H1 (cell line): ENCODE measurements around the gene CHRDL2. TPM values are rescaled to one million over a fixed set of nuclear protein-coding genes. Genes with fewer than 3 reads are reported as not detected.

ENCODE experiments used
- ASH2L ChIP-seq: fragments of 200-600, 300-600 bp; sonication (generic); IDR thresholded peaks from one replicate; pipeline ENCODE4 v1.7.1; 2017; ENCODE audit warnings: low read length
- KDM1A ChIP-seq: fragments of 200-600, 300-600 bp; sonication (generic); IDR thresholded peaks from 2 replicates; pipeline ENCODE4 v1.7.1; 2016; ENCODE audit warnings: mild to moderate bottlenecking, low read length, borderline replicate concordance
- MAFK ChIP-seq: IDR thresholded peaks from 2 replicates; pipeline ENCODE4 v1.6.1; 2012; ENCODE audit warnings: low read depth, mild to moderate bottlenecking, improper control_type of control experiment, low read length
- POLR2A ChIP-seq, 2 experiments: IDR thresholded peaks; 1 replicate in 1 of 2; 2 replicates in 1 of 2; pipeline ENCODE4 v1.6.1; 2011; ENCODE audit warnings: low read depth in 2 of 2, low read length in 2 of 2, mild to moderate bottlenecking in 2 of 2; ENCODE audit errors: control extremely low read depth in 1 of 2
- SP2 ChIP-seq: IDR thresholded peaks from 2 replicates; pipeline ENCODE4 v1.6.1; 2012; ENCODE audit warnings: mild to moderate bottlenecking, low read length, inconsistent platforms
- SUZ12 ChIP-seq: fragments of 200-600 bp; sonication (generic); IDR thresholded peaks from 2 replicates; pipeline ENCODE4 v1.6.1; 2012; ENCODE audit warnings: mild to moderate bottlenecking, inconsistent platforms, low read length, moderate library complexity, mixed read lengths
- TAF7 ChIP-seq: optimal IDR thresholded peaks from 2 replicates; pipeline ENCODE3; 2011; ENCODE audit warnings: low read depth, mild to moderate bottlenecking, inconsistent platforms, low read length, moderate library complexity, borderline replicate concordance
- polyA plus RNA-seq, 7 experiments: library from polyadenylated mRNA; depleted of rRNA in 3 of 7; stranded (reverse) in 5 of 7; unstranded in 2 of 7; fragments of >200 nt in 5 of 7; fragments of 200-250 nt in 2 of 7; gene quantifications; 1 replicate in 5 of 7; 2 replicates in 1 of 7; 4 replicates in 1 of 7; pipeline versions ENCODE4 v1.2.1 to v1.2.3, GENCODE V29; 2011 to 2013; ENCODE audit warnings: missing spikeins in 2 of 7, mixed read lengths in 2 of 7
- total RNA-seq: library from RNA; stranded (reverse); fragmentation: NEBNext Ultra II Directional; extraction: Animal tissue kit (Norgen Biotek cat#: 25700); gene quantifications from 2 replicates; pipeline ENCODE4 v1.2.1, GENCODE V29; 2021
- TF ChIP-seq, protein P1 (sequence below): fragments of 300-600 bp; sonication (generic); IDR thresholded peaks from 2 replicates; pipeline ENCODE4 v1.7.1; 2012; ENCODE audit warnings: low read length, moderate library complexity, mild to moderate bottlenecking, inconsistent platforms; ENCODE audit not compliant: insufficient replicate concordance
- TF ChIP-seq, protein P2 (sequence below): IDR thresholded peaks from 2 replicates; pipeline ENCODE4 v1.6.1; 2011; ENCODE audit warnings: low read depth, mild to moderate bottlenecking, low read length; ENCODE audit not compliant: insufficient read depth

Gene CHRDL2
- total and polyA plus RNA-seq, 2 of the 8 experiments (the other 6 are each of a cell fraction or from before 2014, with no cell fraction given): 0.26 to 0.48 TPM

DNA sequence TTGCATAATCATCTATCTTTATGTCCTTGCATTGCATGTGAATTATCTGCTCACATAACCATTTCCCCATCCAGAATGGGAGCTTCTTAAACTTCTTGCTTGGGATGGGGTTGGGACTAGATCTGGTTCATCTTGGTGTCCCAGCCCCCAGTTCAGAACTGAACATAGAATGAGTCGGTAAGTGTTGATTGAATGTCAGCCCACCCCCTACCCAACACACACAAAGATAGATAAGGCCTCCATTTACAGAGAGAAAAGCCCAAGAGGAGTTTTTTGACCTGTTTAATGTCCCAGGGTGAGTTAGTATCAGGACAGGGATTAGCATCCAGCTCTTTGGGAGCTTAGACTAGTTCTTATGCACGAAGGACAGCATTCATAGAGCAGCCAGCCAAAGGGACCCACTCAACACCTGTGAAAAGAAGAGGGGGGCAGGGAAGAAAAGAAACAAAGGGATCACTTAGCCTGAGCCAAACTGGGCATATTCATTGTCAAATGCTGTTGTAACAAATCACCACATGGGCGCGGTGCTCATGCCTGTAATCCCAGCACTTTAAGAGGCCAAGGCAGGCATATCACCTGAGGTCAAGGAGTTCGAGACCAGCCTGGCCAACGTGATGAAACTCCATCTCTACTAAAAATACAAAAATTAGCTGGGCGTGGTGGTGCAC is 57.4 kb downstream of the CHRDL2 start (continued):
- TF ChIP-seq, protein P1, sequence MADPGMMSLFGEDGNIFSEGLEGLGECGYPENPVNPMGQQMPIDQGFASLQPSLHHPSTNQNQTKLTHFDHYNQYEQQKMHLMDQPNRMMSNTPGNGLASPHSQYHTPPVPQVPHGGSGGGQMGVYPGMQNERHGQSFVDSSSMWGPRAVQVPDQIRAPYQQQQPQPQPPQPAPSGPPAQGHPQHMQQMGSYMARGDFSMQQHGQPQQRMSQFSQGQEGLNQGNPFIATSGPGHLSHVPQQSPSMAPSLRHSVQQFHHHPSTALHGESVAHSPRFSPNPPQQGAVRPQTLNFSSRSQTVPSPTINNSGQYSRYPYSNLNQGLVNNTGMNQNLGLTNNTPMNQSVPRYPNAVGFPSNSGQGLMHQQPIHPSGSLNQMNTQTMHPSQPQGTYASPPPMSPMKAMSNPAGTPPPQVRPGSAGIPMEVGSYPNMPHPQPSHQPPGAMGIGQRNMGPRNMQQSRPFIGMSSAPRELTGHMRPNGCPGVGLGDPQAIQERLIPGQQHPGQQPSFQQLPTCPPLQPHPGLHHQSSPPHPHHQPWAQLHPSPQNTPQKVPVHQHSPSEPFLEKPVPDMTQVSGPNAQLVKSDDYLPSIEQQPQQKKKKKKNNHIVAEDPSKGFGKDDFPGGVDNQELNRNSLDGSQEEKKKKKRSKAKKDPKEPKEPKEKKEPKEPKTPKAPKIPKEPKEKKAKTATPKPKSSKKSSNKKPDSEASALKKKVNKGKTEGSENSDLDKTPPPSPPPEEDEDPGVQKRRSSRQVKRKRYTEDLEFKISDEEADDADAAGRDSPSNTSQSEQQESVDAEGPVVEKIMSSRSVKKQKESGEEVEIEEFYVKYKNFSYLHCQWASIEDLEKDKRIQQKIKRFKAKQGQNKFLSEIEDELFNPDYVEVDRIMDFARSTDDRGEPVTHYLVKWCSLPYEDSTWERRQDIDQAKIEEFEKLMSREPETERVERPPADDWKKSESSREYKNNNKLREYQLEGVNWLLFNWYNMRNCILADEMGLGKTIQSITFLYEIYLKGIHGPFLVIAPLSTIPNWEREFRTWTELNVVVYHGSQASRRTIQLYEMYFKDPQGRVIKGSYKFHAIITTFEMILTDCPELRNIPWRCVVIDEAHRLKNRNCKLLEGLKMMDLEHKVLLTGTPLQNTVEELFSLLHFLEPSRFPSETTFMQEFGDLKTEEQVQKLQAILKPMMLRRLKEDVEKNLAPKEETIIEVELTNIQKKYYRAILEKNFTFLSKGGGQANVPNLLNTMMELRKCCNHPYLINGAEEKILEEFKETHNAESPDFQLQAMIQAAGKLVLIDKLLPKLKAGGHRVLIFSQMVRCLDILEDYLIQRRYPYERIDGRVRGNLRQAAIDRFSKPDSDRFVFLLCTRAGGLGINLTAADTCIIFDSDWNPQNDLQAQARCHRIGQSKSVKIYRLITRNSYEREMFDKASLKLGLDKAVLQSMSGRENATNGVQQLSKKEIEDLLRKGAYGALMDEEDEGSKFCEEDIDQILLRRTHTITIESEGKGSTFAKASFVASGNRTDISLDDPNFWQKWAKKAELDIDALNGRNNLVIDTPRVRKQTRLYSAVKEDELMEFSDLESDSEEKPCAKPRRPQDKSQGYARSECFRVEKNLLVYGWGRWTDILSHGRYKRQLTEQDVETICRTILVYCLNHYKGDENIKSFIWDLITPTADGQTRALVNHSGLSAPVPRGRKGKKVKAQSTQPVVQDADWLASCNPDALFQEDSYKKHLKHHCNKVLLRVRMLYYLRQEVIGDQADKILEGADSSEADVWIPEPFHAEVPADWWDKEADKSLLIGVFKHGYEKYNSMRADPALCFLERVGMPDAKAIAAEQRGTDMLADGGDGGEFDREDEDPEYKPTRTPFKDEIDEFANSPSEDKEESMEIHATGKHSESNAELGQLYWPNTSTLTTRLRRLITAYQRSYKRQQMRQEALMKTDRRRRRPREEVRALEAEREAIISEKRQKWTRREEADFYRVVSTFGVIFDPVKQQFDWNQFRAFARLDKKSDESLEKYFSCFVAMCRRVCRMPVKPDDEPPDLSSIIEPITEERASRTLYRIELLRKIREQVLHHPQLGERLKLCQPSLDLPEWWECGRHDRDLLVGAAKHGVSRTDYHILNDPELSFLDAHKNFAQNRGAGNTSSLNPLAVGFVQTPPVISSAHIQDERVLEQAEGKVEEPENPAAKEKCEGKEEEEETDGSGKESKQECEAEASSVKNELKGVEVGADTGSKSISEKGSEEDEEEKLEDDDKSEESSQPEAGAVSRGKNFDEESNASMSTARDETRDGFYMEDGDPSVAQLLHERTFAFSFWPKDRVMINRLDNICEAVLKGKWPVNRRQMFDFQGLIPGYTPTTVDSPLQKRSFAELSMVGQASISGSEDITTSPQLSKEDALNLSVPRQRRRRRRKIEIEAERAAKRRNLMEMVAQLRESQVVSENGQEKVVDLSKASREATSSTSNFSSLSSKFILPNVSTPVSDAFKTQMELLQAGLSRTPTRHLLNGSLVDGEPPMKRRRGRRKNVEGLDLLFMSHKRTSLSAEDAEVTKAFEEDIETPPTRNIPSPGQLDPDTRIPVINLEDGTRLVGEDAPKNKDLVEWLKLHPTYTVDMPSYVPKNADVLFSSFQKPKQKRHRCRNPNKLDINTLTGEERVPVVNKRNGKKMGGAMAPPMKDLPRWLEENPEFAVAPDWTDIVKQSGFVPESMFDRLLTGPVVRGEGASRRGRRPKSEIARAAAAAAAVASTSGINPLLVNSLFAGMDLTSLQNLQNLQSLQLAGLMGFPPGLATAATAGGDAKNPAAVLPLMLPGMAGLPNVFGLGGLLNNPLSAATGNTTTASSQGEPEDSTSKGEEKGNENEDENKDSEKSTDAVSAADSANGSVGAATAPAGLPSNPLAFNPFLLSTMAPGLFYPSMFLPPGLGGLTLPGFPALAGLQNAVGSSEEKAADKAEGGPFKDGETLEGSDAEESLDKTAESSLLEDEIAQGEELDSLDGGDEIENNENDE: no peak
- TF ChIP-seq ASH2L (no peak), SUZ12 (no peak), MAFK (no peak), KDM1A (no peak), TAF7 (no peak), SP2 (no peak), POLR2A (IDR thresholded peaks at IDR 0.05; ENCODE audit: control extremely low read depth in 1 of 2, low read depth in 2 of 2, low read length in 2 of 2) (no peak)
- TF ChIP-seq, protein P2, sequence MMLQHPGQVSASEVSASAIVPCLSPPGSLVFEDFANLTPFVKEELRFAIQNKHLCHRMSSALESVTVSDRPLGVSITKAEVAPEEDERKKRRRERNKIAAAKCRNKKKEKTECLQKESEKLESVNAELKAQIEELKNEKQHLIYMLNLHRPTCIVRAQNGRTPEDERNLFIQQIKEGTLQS: no peak
